Measurements from ENCODE around the gene POT1. TPM values are rescaled to one million over a fixed set of nuclear protein-coding genes. Genes with fewer than 3 reads are reported as not detected.

The POT1 gene
- total and polyA plus RNA-seq, 2 of the 8 experiments (the other 6 are each of a cell fraction or from before 2014, with no cell fraction given), result 13.1 to 22.8 TPM

- TF ChIP-seq JUN (IDR thresholded peaks at IDR 0.05; ENCODE audit: low read depth, low read length) (no peak), USF2 (IDR thresholded peaks at IDR 0.05; ENCODE audit: low read length) (no peak), SP4 (IDR thresholded peaks at IDR 0.05; ENCODE audit: low read length) (no peak), POLR2A (IDR thresholded peaks at IDR 0.05; ENCODE audit: control extremely low read depth in 1 of 2, low read depth in 2 of 2, low read length in 2 of 2) (no peak), SIRT6 (IDR thresholded peaks at IDR 0.05; ENCODE audit: low read length) (no peak), EP300 (IDR thresholded peaks at IDR 0.05; ENCODE audit: borderline replicate concordance in 1 of 2, low read depth in 2 of 2, low read length in 2 of 2) (no peak), POLR2AphosphoS5 (IDR thresholded peaks at IDR 0.05; ENCODE audit: low read depth, low read length) (no peak), RNF2 (IDR thresholded peaks at IDR 0.05; ENCODE audit: borderline replicate concordance, low read depth, low read length, missing control alignments, poor library complexity, severe bottlenecking) (no peak)
Measured at GRCh38 chr7:124779194-124779593, 150.4 kb downstream of the POT1 start (continued).
